NOMO-1 treated with DMSO at 0.1 percent for 48 hours (cell line): Measurements from ENCODE around the gene MBNL3.
"Not testable (repeated sequence)": the region's sequence is repeated elsewhere in the genome, so short reads cannot be mapped to it uniquely, and the experiment has no call there.

ENCODE experiments used
- DNase-seq: peaks from one replicate; lab custom pipeline; 2025; ENCODE audit not compliant: unreplicated experiment; lab: John Stamatoyannopoulos, UW

MBNL3 gene

DNA sequence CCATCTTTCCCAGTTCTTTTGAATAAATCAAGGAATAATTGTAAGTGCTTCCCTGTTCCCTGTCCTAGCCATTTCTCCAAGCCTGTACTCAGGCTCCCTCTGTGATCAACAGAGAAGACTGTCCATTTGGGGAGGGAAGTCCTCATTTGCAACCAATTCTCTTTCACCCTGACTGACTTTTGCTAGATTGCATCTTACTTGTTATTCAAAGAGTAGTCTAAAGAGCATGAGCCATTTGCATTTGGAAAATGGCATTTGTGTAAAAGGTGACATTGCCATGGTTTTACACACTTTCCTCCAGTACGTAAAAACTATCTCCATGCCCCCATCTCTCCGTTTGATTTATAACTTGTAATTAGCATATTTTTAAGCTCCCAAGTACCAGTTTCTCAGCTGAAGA is 110.6 kb downstream of the MBNL3 start:
- DNase-seq, result no peak

DNA sequence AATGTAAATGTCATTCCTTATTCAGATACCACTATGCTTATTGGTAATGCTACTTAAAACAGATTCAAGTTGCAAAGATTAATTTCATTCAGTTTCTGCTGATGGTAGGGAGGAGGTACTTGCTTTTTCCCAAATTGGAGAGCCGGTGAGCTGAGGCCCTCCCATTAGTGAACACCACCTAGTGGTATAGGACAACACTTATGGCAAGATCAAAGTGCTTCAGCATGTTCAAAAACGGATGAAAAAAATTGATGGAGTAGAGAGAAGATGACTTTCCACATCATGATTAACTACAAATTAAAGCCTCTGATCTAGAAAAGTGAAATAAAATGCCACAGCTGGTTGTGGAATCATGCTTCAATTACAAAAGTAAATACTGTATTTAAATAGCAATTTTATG is 112.9 kb downstream of the MBNL3 start:
- no peak for DNase-seq

DNA sequence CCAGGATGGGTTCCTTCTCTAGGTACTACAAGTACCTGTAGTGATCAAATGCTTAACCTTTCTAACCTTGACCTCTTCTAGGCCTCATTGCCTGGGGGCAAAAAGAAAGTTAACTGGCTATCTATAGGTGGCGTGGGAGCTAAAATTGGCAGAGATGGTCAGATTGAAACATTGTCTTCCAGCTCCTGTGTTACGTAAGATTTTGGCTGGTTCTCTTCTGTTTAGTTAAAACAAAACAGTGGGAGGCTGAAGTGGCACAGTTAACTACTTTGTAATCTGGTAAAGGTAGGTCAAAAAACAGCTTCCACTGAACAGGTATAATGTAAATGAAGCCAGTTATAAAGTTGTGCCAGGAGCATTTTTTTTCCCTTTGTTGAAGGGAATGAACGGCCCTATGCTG is 115.2 kb downstream of the MBNL3 start:
- DNase-seq, result no peak

DNA sequence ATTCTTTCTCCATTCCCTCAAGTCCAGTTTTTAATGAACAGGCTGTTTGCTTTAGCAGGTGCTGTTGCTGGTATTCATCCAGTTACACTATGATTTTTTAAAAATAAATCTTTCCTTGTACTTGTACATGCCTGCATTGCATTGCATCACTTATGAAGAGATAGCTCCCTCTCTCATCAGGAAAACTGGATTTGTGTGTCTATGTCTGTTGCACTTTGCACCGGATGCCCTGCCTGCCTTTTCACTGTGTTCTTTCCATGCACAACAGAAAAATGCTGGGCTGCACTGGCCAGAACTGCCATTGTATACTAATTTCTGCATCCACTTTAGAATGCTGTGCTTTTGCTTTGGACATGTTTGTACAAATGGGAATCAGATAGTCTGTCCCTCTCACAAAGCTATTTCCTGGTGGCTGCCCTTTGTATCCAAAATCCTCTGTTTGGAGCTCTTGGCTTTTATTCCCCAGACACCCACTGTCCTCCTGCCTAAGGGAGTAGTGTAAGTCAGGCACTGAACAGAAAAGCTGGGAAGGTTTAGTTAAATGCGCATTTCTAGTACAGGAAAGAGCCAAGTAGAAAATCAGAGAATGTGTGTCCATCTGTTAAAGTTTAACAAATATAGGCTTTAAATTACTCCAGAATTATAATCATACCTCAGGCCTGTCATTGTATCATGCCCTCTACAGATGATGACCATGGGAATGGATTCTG is 119.1 kb downstream of the MBNL3 start:
- DNase-seq, result no peak

DNA sequence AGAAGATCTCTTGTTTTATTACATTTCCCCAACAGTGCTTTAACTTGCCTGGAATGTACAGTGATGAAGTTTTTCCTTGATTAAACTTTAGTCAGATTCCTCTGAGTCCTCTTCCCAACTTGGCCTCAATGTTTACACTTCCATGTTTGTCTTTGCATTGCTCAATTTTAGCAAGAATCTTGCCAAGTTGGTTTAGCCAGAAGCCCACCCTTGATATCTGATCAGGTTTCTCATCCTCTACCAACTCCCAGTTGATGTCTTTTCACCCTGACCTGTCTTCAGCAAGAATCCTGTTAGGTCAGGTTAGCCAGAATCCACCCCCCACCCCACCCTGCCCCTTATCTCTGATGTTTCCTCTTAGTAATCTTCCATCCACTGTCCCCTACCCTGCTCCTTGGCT is 120.9 kb downstream of the MBNL3 start:
- no peak for DNase-seq

GRCh38 chrX:132367314-132367713 is 121.5 kb downstream of the MBNL3 start:
- DNase-seq, result no peak

DNA sequence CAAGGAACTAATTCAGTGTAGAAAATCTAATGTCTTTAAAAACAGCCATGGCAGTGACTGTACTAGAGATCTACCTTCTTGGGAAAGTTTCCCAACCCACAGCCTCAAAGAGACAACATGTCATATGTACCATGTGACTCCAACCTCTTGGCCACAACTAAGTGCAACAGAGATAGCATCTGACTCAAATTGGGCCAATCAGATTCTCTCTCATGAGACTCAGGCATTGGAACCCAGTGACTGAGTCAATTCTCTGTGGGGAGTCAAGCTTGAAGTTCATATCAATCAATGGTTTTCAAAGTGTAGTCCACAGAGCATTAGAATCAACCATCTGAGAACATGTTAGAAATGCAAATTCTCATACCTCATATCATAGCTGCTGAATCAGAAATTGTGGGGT is 123.3 kb downstream of the MBNL3 start:
- DNase-seq, result no peak

GRCh38 chrX:132364313-132364712 is 124.5 kb downstream of the MBNL3 start:
- DNase-seq, result no peak

DNA sequence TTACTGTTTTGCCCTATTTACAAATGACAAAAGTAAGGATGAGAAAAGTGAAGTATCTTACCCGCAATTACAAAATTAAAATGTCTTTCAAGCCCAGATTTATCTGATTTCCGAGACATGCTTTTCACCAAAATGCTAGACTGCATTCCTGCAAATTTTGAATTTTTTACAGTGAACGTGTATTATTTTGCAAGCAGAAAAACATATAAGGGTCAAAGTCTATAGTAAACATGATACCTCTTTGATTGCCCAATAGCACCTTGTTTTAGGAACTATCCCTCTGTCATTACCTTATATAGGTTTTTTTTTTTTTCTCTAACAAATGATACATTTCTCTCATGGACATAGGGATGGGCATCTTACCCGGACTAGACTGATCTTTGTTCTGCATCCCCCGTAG is 135.4 kb downstream of the MBNL3 start:
- no peak for DNase-seq

- DNase-seq, result no peak
Measured at GRCh38 chrX:132336172-132336571, 152.7 kb downstream of the MBNL3 start.

- no peak for DNase-seq
Measured at GRCh38 chrX:132333351-132333750, 155.5 kb downstream of the MBNL3 start.

DNA sequence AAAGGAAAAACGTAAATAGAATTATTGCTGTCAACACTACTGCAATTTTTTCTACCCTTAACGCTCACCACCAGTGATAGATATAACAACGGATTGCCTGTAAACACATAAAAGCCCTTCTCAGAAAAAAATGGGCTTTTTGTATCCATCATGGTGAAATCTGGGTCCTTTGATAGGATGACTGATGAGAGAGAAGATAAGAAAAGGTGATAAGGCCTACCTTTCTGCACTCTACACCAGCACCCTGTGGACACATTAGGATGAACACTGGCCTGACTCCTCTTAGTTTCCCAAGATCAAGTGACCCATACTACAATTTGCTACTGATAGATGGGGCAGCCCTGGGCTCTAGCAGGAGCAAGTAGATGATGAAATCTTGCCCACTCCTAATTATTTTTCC is 157.3 kb downstream of the MBNL3 start:
- no peak for DNase-seq

GRCh38 chrX:132331000-132331399 is 157.8 kb downstream of the MBNL3 start:
- DNase-seq, result no peak

- DNase-seq, result no peak
Measured at GRCh38 chrX:132330156-132330729, 158.6 kb downstream of the MBNL3 start.

DNA sequence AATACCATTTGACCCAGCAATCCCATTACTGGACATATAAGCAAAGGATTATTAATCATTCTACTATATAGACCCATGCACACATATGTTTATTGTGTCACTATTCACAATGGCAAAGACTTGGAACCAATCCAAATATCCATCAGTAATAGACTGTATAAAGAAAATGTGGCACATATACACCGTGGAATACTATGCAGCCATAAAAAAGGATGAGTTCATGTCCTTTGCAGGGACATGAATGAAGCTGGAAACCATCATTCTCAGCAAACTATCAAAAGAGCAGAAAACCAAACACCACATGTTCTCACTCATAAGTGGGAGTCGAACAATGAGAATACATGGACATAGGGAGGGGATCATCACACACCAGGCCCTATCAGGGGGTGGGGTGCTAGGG is 161.9 kb downstream of the MBNL3 start:
- not testable (repeated sequence) for DNase-seq
